ENCODE results near the gene LBH.

- TF ChIP-seq CTCF (IDR thresholded peaks at IDR 0.05) (no peak), POLR2A (IDR thresholded peaks at IDR 0.05) (no peak)
Measured at GRCh38 chr2:30301551-30301950, 70.2 kb downstream of the LBH start.

Measured in right lobe of liver (tissue), 4 donors.